HTR-8/SVneo (cell line): ENCODE measurements around the gene PLSCR2.
"Not testable (repeated sequence)": the region's sequence is repeated elsewhere in the genome, so short reads cannot be mapped to it uniquely, and the experiment has no call there.

Source experiments
- DNase-seq: peaks from one replicate; pipeline ENCODE4 v3.0.0; 2011; ENCODE audit warnings: low spot score, mixed read lengths; ENCODE audit not compliant: insufficient read length
- FAIRE-seq: peaks from 2 replicates; lab custom pipeline; 2011; peaks lifted over from hg19 to GRCh38; lab: Jason Lieb, UNC

The PLSCR2 gene

GRCh38 chr3:146493221-146493620 is 23.9 kb upstream of the PLSCR2 start:
- no peak for FAIRE-seq
- no peak for DNase-seq

- FAIRE-seq = no peak
- DNase-seq = no peak
Measured at GRCh38 chr3:146491303-146491702, 21.9 kb upstream of the PLSCR2 start.

GRCh38 chr3:146485297-146485696 is 15.9 kb upstream of the PLSCR2 start:
- DNase-seq (no peak), FAIRE-seq (no peak)

- DNase-seq (no peak), FAIRE-seq (no peak)
Measured at GRCh38 chr3:146476094-146476740, 6.9 kb upstream of the PLSCR2 start.

GRCh38 chr3:146474976-146475375 is 5.6 kb upstream of the PLSCR2 start:
- not testable (repeated sequence) for DNase-seq, FAIRE-seq

GRCh38 chr3:146473726-146474125 is 4.4 kb upstream of the PLSCR2 start:
- FAIRE-seq = no peak
- DNase-seq = no peak

GRCh38 chr3:146472611-146473010 is 3.2 kb upstream of the PLSCR2 start:
- FAIRE-seq (no peak), DNase-seq (no peak)

- FAIRE-seq (no peak), DNase-seq (no peak)
Measured at GRCh38 chr3:146471012-146471411, 1.7 kb upstream of the PLSCR2 start.

GRCh38 chr3:146470425-146470990 is 1.1 kb upstream of the PLSCR2 start:
- FAIRE-seq (no peak), DNase-seq (no peak)

GRCh38 chr3:146468671-146469149 is 651 bp downstream of the PLSCR2 start:
- no peak for DNase-seq
- FAIRE-seq = no peak

GRCh38 chr3:146468234-146468633 is 1.1 kb downstream of the PLSCR2 start:
- no peak for FAIRE-seq

GRCh38 chr3:146466604-146467003 is 2.8 kb downstream of the PLSCR2 start:
- DNase-seq = no peak
- no peak for FAIRE-seq

More at GRCh38 chr3:146468234-146468633, 1.1 kb downstream of the PLSCR2 start:
- no peak for DNase-seq

GRCh38 chr3:146465693-146466465 is 3.5 kb downstream of the PLSCR2 start:
- FAIRE-seq (no peak), DNase-seq (no peak)

- FAIRE-seq (no peak), DNase-seq (no peak)
Measured at GRCh38 chr3:146464783-146465182, 4.6 kb downstream of the PLSCR2 start.

- no peak for DNase-seq
- FAIRE-seq = no peak
Measured at GRCh38 chr3:146464005-146464595, 5.3 kb downstream of the PLSCR2 start.

GRCh38 chr3:146454796-146455195 is 14.6 kb downstream of the PLSCR2 start:
- DNase-seq (no peak), FAIRE-seq (no peak)

- DNase-seq (no peak), FAIRE-seq (no peak)
Measured at GRCh38 chr3:146449613-146450012, 19.7 kb downstream of the PLSCR2 start.

GRCh38 chr3:146449076-146449475 is 20.3 kb downstream of the PLSCR2 start:
- FAIRE-seq = no peak

GRCh38 chr3:146446026-146446425 is 23.3 kb downstream of the PLSCR2 start:
- FAIRE-seq (no peak), DNase-seq (no peak)

More at GRCh38 chr3:146449076-146449475, 20.3 kb downstream of the PLSCR2 start:
- no peak for DNase-seq

GRCh38 chr3:146440310-146440709 is 29.1 kb downstream of the PLSCR2 start:
- not testable (repeated sequence) for DNase-seq, FAIRE-seq

GRCh38 chr3:146432066-146432465 is 37.3 kb downstream of the PLSCR2 start:
- DNase-seq (no peak), FAIRE-seq (no peak)
